Astrocyte (in vitro differentiated cells and primary cell): ENCODE measurements around the gene HMGCL.

Experiments
- CTCF ChIP-seq: IDR thresholded peaks from 2 replicates; pipeline ENCODE4 v1.5.1; 2011; ENCODE audit warnings: low read depth, mild to moderate bottlenecking, inconsistent platforms, low read length, moderate library complexity; ENCODE audit not compliant: insufficient read depth
- EZH2 ChIP-seq: IDR thresholded peaks from 2 replicates; pipeline ENCODE4 v1.6.1; 2012; ENCODE audit warnings: mild to moderate bottlenecking, low read length, inconsistent platforms; ENCODE audit not compliant: insufficient read depth

- TF ChIP-seq CTCF = no peak
- no peak for TF ChIP-seq EZH2
Measured at GRCh38 chr1:23759277-23759676, 66.0 kb downstream of the HMGCL start.
